Liver (tissue), 9 donors: ENCODE data around the gene ATG16L1. TPM values are rescaled to one million over a fixed set of nuclear protein-coding genes. Genes with fewer than 3 reads are reported as not detected.

Experiments used
- DNase-seq: peaks from one replicate; pipeline ENCODE4 v3.0.0-alpha.2; 2017; ENCODE audit warnings: low spot score
- H3K27ac ChIP-seq, 2 donors: one replicate each; pipeline ENCODE4 v1.7.0; 2013; ENCODE audit warnings: inconsistent platforms in 2 of 2, low read length in 2 of 2, control low read depth in 1 of 2, low read depth in 1 of 2, mild to moderate bottlenecking in 1 of 2
- H3K27me3 ChIP-seq, 4 donors: one replicate each; pipeline versions ENCODE4 v1.6.1 to v1.7.0; 2013; ENCODE audit warnings: low read length in 3 of 4, inconsistent platforms in 1 of 4, mild to moderate bottlenecking in 1 of 4, moderate library complexity in 1 of 4; ENCODE audit not compliant: control insufficient read depth in 4 of 4, insufficient read depth in 4 of 4
- H3K36me3 ChIP-seq, 4 donors: one replicate each; pipeline versions ENCODE4 v1.6.1 to v1.7.0; 2013; ENCODE audit warnings: low read length in 3 of 4, mild to moderate bottlenecking in 3 of 4, low read depth in 1 of 4, moderate library complexity in 1 of 4; ENCODE audit not compliant: control insufficient read depth in 4 of 4, insufficient read depth in 3 of 4
- H3K4me1 ChIP-seq, 4 donors: one replicate each; pipeline versions ENCODE4 v1.6.1 to v1.7.0; 2013; ENCODE audit warnings: low read length in 3 of 4, mild to moderate bottlenecking in 3 of 4, moderate library complexity in 1 of 4; ENCODE audit not compliant: control insufficient read depth in 4 of 4, insufficient read depth in 4 of 4
- H3K4me3 ChIP-seq, 3 donors: one replicate each; pipeline versions ENCODE4 v1.6.1 to v1.7.0; 2013; ENCODE audit warnings: low read length in 3 of 3, control low read depth in 1 of 3, low read depth in 1 of 3, mild to moderate bottlenecking in 1 of 3
- H3K9ac ChIP-seq, 2 donors: one replicate each; pipeline ENCODE4 v1.7.0; 2013; ENCODE audit warnings: low read length in 2 of 2, mild to moderate bottlenecking in 2 of 2, moderate library complexity in 2 of 2, control low read depth in 1 of 2, low read depth in 1 of 2
- H3K9me3 ChIP-seq, 4 donors: one replicate each; pipeline versions ENCODE4 v1.6.1 to v1.7.0; 2013; ENCODE audit warnings: low read length in 3 of 4; ENCODE audit not compliant: control insufficient read depth in 4 of 4
- ATF3 ChIP-seq: IDR thresholded peaks from 2 replicates; pipeline ENCODE4 v1.6.1; 2016; ENCODE audit warnings: antibody characterized with exemption
- EGR1 ChIP-seq, 2 donors: IDR thresholded peaks; 2 replicates each; pipeline ENCODE4 v1.6.1; 2016 to 2018; ENCODE audit warnings: antibody characterized with exemption in 2 of 2, low read depth in 2 of 2
- FOXA1 ChIP-seq: IDR thresholded peaks from 2 replicates; pipeline ENCODE4 v1.6.1; 2016; ENCODE audit warnings: antibody characterized with exemption
- FOXA2 ChIP-seq: IDR thresholded peaks from 2 replicates; pipeline ENCODE4 v1.6.1; 2016; ENCODE audit warnings: antibody characterized with exemption
- GABPA ChIP-seq, 2 donors: IDR thresholded peaks in 1 of 2; conservative IDR thresholded peaks in 1 of 2; 2 replicates each; pipeline ENCODE4 v1.6.1; 2016; ENCODE audit warnings: antibody characterized with exemption in 2 of 2, mild to moderate bottlenecking in 1 of 2, moderate library complexity in 1 of 2
- HNF4A ChIP-seq, 2 donors: conservative IDR thresholded peaks; 2 replicates each; pipeline ENCODE4 v1.6.1; 2016; ENCODE audit warnings: antibody characterized with exemption in 2 of 2, mild to moderate bottlenecking in 2 of 2
- HNF4G ChIP-seq: IDR thresholded peaks from 2 replicates; pipeline ENCODE4 v1.6.1; 2016; ENCODE audit warnings: antibody characterized with exemption
- JUND ChIP-seq, 2 donors: IDR thresholded peaks; 2 replicates each; pipeline ENCODE4 v1.6.1; 2016; ENCODE audit warnings: antibody characterized with exemption in 2 of 2
- MAX ChIP-seq: IDR thresholded peaks from 2 replicates; pipeline ENCODE4 v1.6.1; 2016; ENCODE audit warnings: antibody characterized with exemption
- RAD21 ChIP-seq, 2 donors: IDR thresholded peaks; 2 replicates each; pipeline ENCODE4 v1.6.1; 2016; ENCODE audit warnings: antibody characterized with exemption in 2 of 2, mild to moderate bottlenecking in 2 of 2
- REST ChIP-seq: IDR thresholded peaks from 2 replicates; pipeline ENCODE4 v1.6.1; 2016; ENCODE audit warnings: antibody characterized with exemption, mild to moderate bottlenecking
- RXRA ChIP-seq, 2 donors: IDR thresholded peaks; 2 replicates each; pipeline ENCODE4 v1.6.1; 2017 to 2018; ENCODE audit warnings: antibody characterized with exemption in 2 of 2, mild to moderate bottlenecking in 1 of 2
- SP1 ChIP-seq: IDR thresholded peaks from 2 replicates; pipeline ENCODE4 v1.6.1; 2018; ENCODE audit warnings: antibody characterized with exemption, mild to moderate bottlenecking
- TAF1 ChIP-seq: conservative IDR thresholded peaks from 2 replicates; pipeline ENCODE4 v1.6.1; 2016; ENCODE audit warnings: antibody characterized with exemption, mild to moderate bottlenecking
- ZBTB33 ChIP-seq: IDR thresholded peaks from 2 replicates; pipeline ENCODE4 v1.6.1; 2016; ENCODE audit warnings: antibody characterized with exemption
- WGBS: extraction: QIAGEN DNeasy Blood & Tissue Kit; methylation state at CpG from one replicate; pipeline ENCODE4 v1.1.7; 2013; 5-methylcytosine and 5-hydroxymethylcytosine counted together
- polyA plus RNA-seq, 2 donors: library from polyadenylated mRNA; stranded (reverse) in 1 of 2; unstranded in 1 of 2; fragments of 200-250 nt in 1 of 2; fragments of >200 nt in 1 of 2; fragmentation: Nextera tagmentation in 1 of 2; extraction: Ambion mirVana in 1 of 2; gene quantifications; one replicate each; pipeline versions ENCODE4 v1.2.1 to v1.2.3, GENCODE V29; 2013 to 2015
- total RNA-seq, 2 donors: library from RNA; depleted of rRNA; stranded (reverse); fragments of >200 nt; gene quantifications; one replicate each; pipeline ENCODE4 v1.2.3, GENCODE V29; 2014
- donor health status: healthy.
- donor health status: healthy.
- donor health status: healthy.
- donor health status: healthy.
- donor health status: healthy.

ATG16L1 gene
- total and polyA plus RNA-seq, 4 donors = 6.4 to 22.8 (median 15.7) TPM

GRCh38 chr2:233245406-233245805, 6.1 kb upstream of the ATG16L1 start:
- WGBS = 80% methylated on average over 6 of the region's 6 CpGs
- no peak for TF ChIP-seq RXRA (IDR thresholded peaks at IDR 0.05)
- no peak for TF ChIP-seq REST
- TF ChIP-seq FOXA2 = no peak
- no peak for TF ChIP-seq ZBTB33
- no peak for TF ChIP-seq JUND (IDR thresholded peaks at IDR 0.05)
- Histone ChIP-seq H3K27me3 (no peaks in the 10 kb centered on the region), H3K27ac (no peak overlapping the region), H3K4me3 (no peak overlapping the region), H3K4me1 (no peaks in the 10 kb centered on the region), H3K9ac (no peak overlapping the region), H3K36me3 (no peaks in the 10 kb centered on the region), H3K9me3 (no peaks in the 10 kb centered on the region)
- no peak for DNase-seq

- Histone ChIP-seq H3K27me3 (no peaks in the 10 kb centered on the region), H3K4me3 (no peak overlapping the region), H3K9ac (no peak overlapping the region), H3K9me3 (no peaks in the 10 kb centered on the region), H3K27ac (no peak overlapping the region), H3K36me3 (no peaks in the 10 kb centered on the region), H3K4me1 (peaks cover 0 to under 1% (median 0%) of the 10 kb centered on the region in 4 donors)
- 84% methylated on average over 2 of the region's 2 CpGs for WGBS
- TF ChIP-seq RAD21 (IDR thresholded peaks at IDR 0.05) (no peak), MAX (no peak), FOXA2 (no peak), TAF1 (no peak), SP1 (no peak), EGR1 (IDR thresholded peaks at IDR 0.05; ENCODE audit: low read depth in 2 of 2) (no peak), HNF4A (conservative IDR thresholded peaks at IDR 0.05) (no peak), ATF3 (no peak), HNF4G (no peak), REST (no peak), GABPA (IDR thresholded peaks at IDR 0.05 in 1 of 2, conservative IDR thresholded peaks at IDR 0.05 in 1 of 2) (no peak), RXRA (IDR thresholded peaks at IDR 0.05) (no peak), FOXA1 (no peak)
- DNase-seq = no peak
Observed at GRCh38 chr2:233247116-233247515, 4.4 kb upstream of the ATG16L1 start.
